Neural progenitor cell (in vitro differentiated cells): ENCODE measurements around the gene SUPT3H. TPM values are rescaled to one million over a fixed set of nuclear protein-coding genes. Genes with fewer than 3 reads are reported as not detected.

ENCODE experiments used
- DNase-seq: peaks from one replicate; pipeline ENCODE4 v3.0.0-alpha.2; 2016; ENCODE audit warnings: low spot score
- H2AFZ ChIP-seq: fragments of 200-600 bp; sonication (generic); replicated peaks from 2 replicates; pipeline ENCODE4 v1.6.1; 2016; ENCODE audit warnings: antibody characterized with exemption
- H3F3A ChIP-seq: fragments of 200-600 bp; sonication (generic); 2 replicates; pipeline ENCODE4 v1.6.1; 2016; ENCODE audit warnings: antibody characterized with exemption, low read depth
- H3K27ac ChIP-seq: fragments of 200-600 bp; sonication (generic); 2 replicates; pipeline ENCODE4 v1.5.1; 2016; ENCODE audit warnings: mild to moderate bottlenecking
- H3K27me3 ChIP-seq: fragments of 200-600 bp; sonication (generic); 2 replicates; pipeline ENCODE4 v1.6.1; 2016; ENCODE audit warnings: mild to moderate bottlenecking, moderate library complexity
- H3K36me3 ChIP-seq: fragments of 200-600 bp; sonication (generic); 2 replicates; pipeline ENCODE4 v1.5.1; 2016
- H3K4me1 ChIP-seq: fragments of 200-600 bp; sonication (generic); 2 replicates; pipeline ENCODE4 v1.6.1; 2016; ENCODE audit warnings: mixed run types
- H3K4me2 ChIP-seq: fragments of 200-600 bp; sonication (generic); 2 replicates; pipeline ENCODE4 v1.6.1; 2016
- H3K4me3 ChIP-seq: fragments of 200-600 bp; sonication (generic); 2 replicates; pipeline ENCODE4 v1.5.1; 2016
- H3K79me2 ChIP-seq: fragments of 200-600 bp; sonication (generic); 2 replicates; pipeline ENCODE4 v1.6.1; 2016; ENCODE audit warnings: low read depth
- H3K9ac ChIP-seq: fragments of 200-600 bp; sonication (generic); 2 replicates; pipeline ENCODE4 v1.6.1; 2016
- H3K9me3 ChIP-seq: fragments of 200-600 bp; sonication (generic); 2 replicates; pipeline ENCODE4 v1.5.1; 2016; ENCODE audit warnings: low read depth
- H4K20me1 ChIP-seq: fragments of 200-600 bp; sonication (generic); 2 replicates; pipeline ENCODE4 v1.6.1; 2016; ENCODE audit warnings: low read depth
- H3K27ac Mint-ChIP-seq: 3 replicates; pipeline ENCODE4 v1.8.0; 2021; ENCODE audit warnings: mixed read lengths
- H3K27me3 Mint-ChIP-seq: 2 replicates; pipeline ENCODE4 v1.8.0; 2022; ENCODE audit warnings: low read depth, mild to moderate bottlenecking, inconsistent platforms, moderate library complexity, mixed read lengths; ENCODE audit not compliant: insufficient read depth
- H3K36me3 Mint-ChIP-seq: 3 replicates; pipeline ENCODE4 v1.8.0; 2021; ENCODE audit warnings: mixed read lengths
- H3K4me1 Mint-ChIP-seq: 3 replicates; pipeline ENCODE4 v1.8.0; 2021; ENCODE audit warnings: mixed read lengths
- H3K4me3 Mint-ChIP-seq: 3 replicates; pipeline ENCODE4 v1.8.0; 2021; ENCODE audit warnings: mild to moderate bottlenecking, moderate library complexity, mixed read lengths
- H3K9me3 Mint-ChIP-seq: 3 replicates; pipeline ENCODE4 v1.8.0; 2020; ENCODE audit warnings: mixed read lengths
- CTCF ChIP-seq: fragments of 200-600 bp; sonication (generic); IDR thresholded peaks from 2 replicates; pipeline ENCODE4 v1.5.1; 2017; ENCODE audit warnings: antibody characterized with exemption, mild to moderate bottlenecking
- EZH2 ChIP-seq: fragments of 200-600 bp; sonication (generic); IDR thresholded peaks from 2 replicates; pipeline ENCODE4 v1.6.1; 2017; ENCODE audit warnings: antibody characterized with exemption, mild to moderate bottlenecking, moderate library complexity
- EZH2phosphoT487 ChIP-seq: fragments of 200-600 bp; sonication (generic); IDR thresholded peaks from 2 replicates; pipeline ENCODE4 v1.6.1; 2017; ENCODE audit warnings: antibody characterized with exemption
- total RNA-seq: library from RNA; depleted of rRNA; stranded (reverse); fragments of >200 nt; gene quantifications from 2 replicates; pipeline ENCODE4 v1.2.3, GENCODE V29; 2015; ENCODE audit warnings: low replicate concordance

The SUPT3H gene
- total RNA-seq, 1 donor from 2014 or later: 16.3 TPM

DNA sequence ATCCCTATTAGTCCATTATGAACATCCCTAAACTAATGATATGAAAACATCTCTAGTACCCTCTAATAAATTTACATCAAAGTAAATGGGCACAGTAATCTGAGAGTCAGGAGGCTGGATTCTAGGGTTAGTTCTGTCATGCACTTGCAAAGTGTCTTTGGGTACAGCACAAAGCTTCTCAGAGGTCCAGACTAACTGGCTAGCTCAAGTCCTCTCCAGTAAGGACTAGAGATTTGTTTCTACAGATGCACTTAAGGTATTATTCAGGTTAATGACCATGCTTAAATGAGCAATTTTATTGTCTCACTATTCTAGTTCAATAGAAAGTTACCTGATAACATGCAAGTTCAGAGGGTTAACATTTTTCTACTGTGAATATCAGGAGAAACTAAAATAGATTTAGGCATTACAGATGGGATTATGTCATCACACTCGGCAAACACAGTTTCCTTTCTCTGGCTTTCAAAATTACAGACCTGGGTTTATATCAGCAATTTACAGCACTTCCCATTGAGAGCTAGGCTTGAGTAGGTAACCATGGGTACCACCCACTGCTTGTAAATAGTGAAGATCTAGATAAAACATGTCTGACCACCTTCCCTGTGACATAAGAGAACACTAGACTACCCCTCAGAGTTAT, 452.5 kb downstream of the SUPT3H start:
- no peak overlapping the region for H3K4me3 ChIP-seq
- no peak overlapping the region for H3K9ac ChIP-seq
- H3K36me3 ChIP-seq: no peaks in the 10 kb centered on the region
- DNase-seq: no peak
- no peak overlapping the region for H3K27ac Mint-ChIP-seq
- no peak overlapping the region for H2AFZ ChIP-seq
- H3K27me3 Mint-ChIP-seq: no peaks in the 10 kb centered on the region
- no peak overlapping the region for H3K4me3 Mint-ChIP-seq
- H3K4me1 ChIP-seq: no peaks in the 10 kb centered on the region
- H3K36me3 Mint-ChIP-seq: no peaks in the 10 kb centered on the region
- no peak overlapping the region for H3K4me2 ChIP-seq
- H3K79me2 ChIP-seq: no peaks in the 10 kb centered on the region
- H4K20me1 ChIP-seq: no peaks in the 10 kb centered on the region
- no peaks in the 10 kb centered on the region for H3F3A ChIP-seq
- TF ChIP-seq EZH2phosphoT487: no peak
- no peak for TF ChIP-seq EZH2
- TF ChIP-seq CTCF: no peak
- no peaks in the 10 kb centered on the region for H3K27me3 ChIP-seq
- no peaks in the 10 kb centered on the region for H3K9me3 Mint-ChIP-seq
- H3K4me1 Mint-ChIP-seq: no peaks in the 10 kb centered on the region
- H3K9me3 ChIP-seq: no peaks in the 10 kb centered on the region
- H3K27ac ChIP-seq: no peak overlapping the region

GRCh38 chr6:44923444-44923843, 454.3 kb downstream of the SUPT3H start:
- H3K4me3 Mint-ChIP-seq: no peak overlapping the region
- H3K27ac Mint-ChIP-seq: no peak overlapping the region
- Histone ChIP-seq H3K4me2 (no peak overlapping the region), H3K4me1 (no peaks in the 10 kb centered on the region), H3K9me3 (no peaks in the 10 kb centered on the region), H3K9ac (no peak overlapping the region), H3K79me2 (no peaks in the 10 kb centered on the region), H3K4me3 (no peak overlapping the region), H3F3A (no peaks in the 10 kb centered on the region), H3K27me3 (no peaks in the 10 kb centered on the region), H2AFZ (no peak overlapping the region), H3K27ac (no peak overlapping the region), H3K36me3 (no peaks in the 10 kb centered on the region), H4K20me1 (no peaks in the 10 kb centered on the region)
- no peak for TF ChIP-seq EZH2
- TF ChIP-seq EZH2phosphoT487: no peak
- no peak for TF ChIP-seq CTCF
- H3K4me1 Mint-ChIP-seq: no peaks in the 10 kb centered on the region
- DNase-seq: no peak
- H3K36me3 Mint-ChIP-seq: no peaks in the 10 kb centered on the region
- no peaks in the 10 kb centered on the region for H3K9me3 Mint-ChIP-seq
- no peaks in the 10 kb centered on the region for H3K27me3 Mint-ChIP-seq

- no peaks in the 10 kb centered on the region for H3K9me3 ChIP-seq
- no peaks in the 10 kb centered on the region for H3K36me3 Mint-ChIP-seq
These were observed 455.9 kb downstream of the SUPT3H start for GRCh38 chr6:44921798-44922197.

More at GRCh38 chr6:44921798-44922197, 455.9 kb downstream of the SUPT3H start:
- Histone ChIP-seq H3K9ac (no peak overlapping the region), H3K4me1 (no peaks in the 10 kb centered on the region), H3K27ac (no peak overlapping the region), H3K27me3 (no peaks in the 10 kb centered on the region), H3K4me2 (no peak overlapping the region), H3K4me3 (no peak overlapping the region), H3K79me2 (no peaks in the 10 kb centered on the region), H3F3A (no peaks in the 10 kb centered on the region), H4K20me1 (no peaks in the 10 kb centered on the region), H2AFZ (no peak overlapping the region), H3K36me3 (no peaks in the 10 kb centered on the region)
- Mint-ChIP-seq H3K9me3 (no peaks in the 10 kb centered on the region), H3K4me3 (no peak overlapping the region), H3K4me1 (no peaks in the 10 kb centered on the region), H3K27ac (no peak overlapping the region), H3K27me3 (no peaks in the 10 kb centered on the region)
- TF ChIP-seq EZH2 (no peak), CTCF (no peak), EZH2phosphoT487 (no peak)
- no peak for DNase-seq
